OCI-LY7 (cell line): ENCODE measurements around the gene UBAP2.

ENCODE experiments used
- EZH2phosphoT487 ChIP-seq: fragments of 200-600 bp; sonication (generic); IDR thresholded peaks from 2 replicates; pipeline ENCODE4 v1.6.1; 2018; ENCODE audit warnings: low read depth, borderline replicate concordance, mild to moderate bottlenecking, mixed run types, antibody characterized with exemption, low read length, moderate library complexity, mixed read lengths
- TF ChIP-seq, protein P1 (sequence below): fragments of 200-600 bp; sonication (generic); conservative IDR thresholded peaks from 2 replicates; pipeline ENCODE4 v1.5.1; 2014; ENCODE audit warnings: mild to moderate bottlenecking, antibody characterized with exemption, low read length, moderate library complexity, mixed read lengths

DNA sequence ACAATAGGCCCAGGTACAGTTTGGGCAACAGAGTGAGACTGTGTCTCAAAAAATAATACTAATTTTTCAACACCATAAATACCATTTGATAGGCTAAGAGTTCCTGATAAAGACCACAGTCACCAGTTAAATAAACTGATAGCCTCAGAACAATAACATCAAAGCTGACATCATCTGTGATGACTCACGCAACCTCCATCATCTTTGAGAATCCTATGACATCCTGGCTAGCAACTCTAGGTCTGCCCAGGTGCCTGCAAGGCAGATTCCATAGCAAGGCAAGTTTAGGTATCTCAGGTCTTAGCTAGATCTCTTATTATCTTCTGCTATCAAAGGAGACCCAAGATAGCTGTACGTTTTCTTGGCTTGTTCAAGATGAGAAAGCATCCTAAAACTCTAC, 30.5 kb upstream of the UBAP2 start:
- TF ChIP-seq, protein P1, sequence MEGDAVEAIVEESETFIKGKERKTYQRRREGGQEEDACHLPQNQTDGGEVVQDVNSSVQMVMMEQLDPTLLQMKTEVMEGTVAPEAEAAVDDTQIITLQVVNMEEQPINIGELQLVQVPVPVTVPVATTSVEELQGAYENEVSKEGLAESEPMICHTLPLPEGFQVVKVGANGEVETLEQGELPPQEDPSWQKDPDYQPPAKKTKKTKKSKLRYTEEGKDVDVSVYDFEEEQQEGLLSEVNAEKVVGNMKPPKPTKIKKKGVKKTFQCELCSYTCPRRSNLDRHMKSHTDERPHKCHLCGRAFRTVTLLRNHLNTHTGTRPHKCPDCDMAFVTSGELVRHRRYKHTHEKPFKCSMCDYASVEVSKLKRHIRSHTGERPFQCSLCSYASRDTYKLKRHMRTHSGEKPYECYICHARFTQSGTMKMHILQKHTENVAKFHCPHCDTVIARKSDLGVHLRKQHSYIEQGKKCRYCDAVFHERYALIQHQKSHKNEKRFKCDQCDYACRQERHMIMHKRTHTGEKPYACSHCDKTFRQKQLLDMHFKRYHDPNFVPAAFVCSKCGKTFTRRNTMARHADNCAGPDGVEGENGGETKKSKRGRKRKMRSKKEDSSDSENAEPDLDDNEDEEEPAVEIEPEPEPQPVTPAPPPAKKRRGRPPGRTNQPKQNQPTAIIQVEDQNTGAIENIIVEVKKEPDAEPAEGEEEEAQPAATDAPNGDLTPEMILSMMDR: no peak
- TF ChIP-seq EZH2phosphoT487: no peak
